Measurements from ENCODE around the gene RNF133.

RNF133 gene

GRCh38 chr7:122699017-122699416, at the start of gene RNF133:
TSS of gene RNF133 (minus strand) at chr7:122699117. CDS start at chr7:122698918, 199 bp downstream.
- H3K4me3 ChIP-seq (ENCODE audit: low read depth, low read length): no peak within 1 kb of the TSS
- DNase-seq (ENCODE audit: low read depth): no peak
- no peak for TF ChIP-seq CTCF (conservative IDR thresholded peaks at IDR 0.05; ENCODE audit: low read depth, low read length)

GRCh38 chr7:122748195-122748594, 49.3 kb upstream of the RNF133 start:
- no peak for DNase-seq (ENCODE audit: low read depth)
- TF ChIP-seq CTCF (conservative IDR thresholded peaks at IDR 0.05; ENCODE audit: low read depth, low read length): no peak
- no peak overlapping the region for H3K4me3 ChIP-seq (ENCODE audit: low read depth, low read length)

GRCh38 chr7:122746948-122747347, 48.0 kb upstream of the RNF133 start:
- DNase-seq (ENCODE audit: low read depth): no peak
- TF ChIP-seq CTCF (conservative IDR thresholded peaks at IDR 0.05; ENCODE audit: low read depth, low read length): no peak
- no peak overlapping the region for H3K4me3 ChIP-seq (ENCODE audit: low read depth, low read length)

- no peak overlapping the region for H3K4me3 ChIP-seq (ENCODE audit: low read depth, low read length)
- no peak for DNase-seq (ENCODE audit: low read depth)
- TF ChIP-seq CTCF (conservative IDR thresholded peaks at IDR 0.05; ENCODE audit: low read depth, low read length): no peak
Observed at GRCh38 chr7:122743211-122743610, 44.3 kb upstream of the RNF133 start.

GRCh38 chr7:122738947-122739346, 40.0 kb upstream of the RNF133 start:
- DNase-seq (ENCODE audit: low read depth): no peak
- H3K4me3 ChIP-seq (ENCODE audit: low read depth, low read length): no peak overlapping the region
- no peak for TF ChIP-seq CTCF (conservative IDR thresholded peaks at IDR 0.05; ENCODE audit: low read depth, low read length)

- DNase-seq (ENCODE audit: low read depth): peak; percentile 5
- H3K4me3 ChIP-seq (ENCODE audit: low read depth, low read length): no peak overlapping the region
Observed at GRCh38 chr7:122736183-122736582, 37.3 kb upstream of the RNF133 start.

More at GRCh38 chr7:122736183-122736582, 37.3 kb upstream of the RNF133 start:
- TF ChIP-seq CTCF (conservative IDR thresholded peaks at IDR 0.05; ENCODE audit: low read depth, low read length): no peak
